HepG2 (cell line): ENCODE measurements around the gene EML2. TPM values are rescaled to one million over a fixed set of nuclear protein-coding genes. Genes with fewer than 3 reads are reported as not detected.

Experiments used
- ARHGAP35 ChIP-seq: sonication (generic); formaldehyde crosslinking; IDR thresholded peaks from 2 replicates; pipeline ENCODE4 v1.9.0; 2022; ENCODE audit warnings: mild to moderate bottlenecking, inconsistent platforms, moderate library complexity, missing genetic modification reagents, borderline replicate concordance
- ARID2 ChIP-seq: sonication (generic); formaldehyde crosslinking; IDR thresholded peaks from 2 replicates; pipeline ENCODE4 v1.8.1; 2022; ENCODE audit warnings: mild to moderate bottlenecking, missing genetic modification reagents, borderline replicate concordance
- CBFB ChIP-seq: sonication (generic); formaldehyde crosslinking; IDR thresholded peaks from 2 replicates; pipeline ENCODE4 v1.4.0; 2020; ENCODE audit warnings: missing genetic modification reagents
- FOXC1 ChIP-seq: sonication (generic); formaldehyde crosslinking; IDR thresholded peaks from 2 replicates; pipeline ENCODE4 v1.8.0; 2022; ENCODE audit warnings: mild to moderate bottlenecking, missing genetic modification reagents, borderline replicate concordance
- HDAC1 ChIP-seq: sonication (generic); formaldehyde crosslinking; IDR thresholded peaks from 2 replicates; pipeline ENCODE4 v1.5.1; 2020; ENCODE audit warnings: mild to moderate bottlenecking, missing genetic modification reagents
- IRF2 ChIP-seq: IDR thresholded peaks from 2 replicates; pipeline ENCODE4 v1.6.1; 2018; ENCODE audit warnings: missing genetic modification reagents, missing compliant biosample characterization
- IRX3 ChIP-seq: sonication (generic); formaldehyde crosslinking; IDR thresholded peaks from 2 replicates; pipeline ENCODE4 v1.8.1; 2023; ENCODE audit warnings: mild to moderate bottlenecking, low read depth, missing genetic modification reagents, borderline replicate concordance
- MIXL1 ChIP-seq: IDR thresholded peaks from 2 replicates; pipeline ENCODE4 v1.6.1; 2016
- PITX1 ChIP-seq: sonication (generic); formaldehyde crosslinking; IDR thresholded peaks from 2 replicates; pipeline ENCODE4 v1.5.1; 2020; ENCODE audit warnings: mild to moderate bottlenecking, missing genetic modification reagents
- SAP130 ChIP-seq: IDR thresholded peaks from 2 replicates; pipeline ENCODE4 v1.6.1; 2016; ENCODE audit warnings: low read depth
- SRSF4 ChIP-seq: fragments of 200-400 bp; formaldehyde crosslinking; IDR thresholded peaks from one replicate; pipeline ENCODE4 v1.6.1; 2018; ENCODE audit warnings: mild to moderate bottlenecking, low read depth, low read length, moderate library complexity; ENCODE audit not compliant: poor library complexity, severe bottlenecking
- U2AF1 ChIP-seq: fragments of 200-400 bp; formaldehyde crosslinking; optimal IDR thresholded peaks from 2 replicates; pipeline ENCODE3; 2017; ENCODE audit warnings: mild to moderate bottlenecking, low read depth, low read length
- ZBTB7B ChIP-seq: sonication (generic); formaldehyde crosslinking; IDR thresholded peaks from 2 replicates; pipeline ENCODE4 v1.4.0; 2020; ENCODE audit warnings: missing genetic modification reagents
- ZFX ChIP-seq: sonication (generic); formaldehyde crosslinking; IDR thresholded peaks from 2 replicates; pipeline ENCODE4 v1.4.0; 2020; ENCODE audit warnings: mild to moderate bottlenecking, low read depth, missing genetic modification reagents, moderate library complexity
- ZNF10 ChIP-seq: sonication (generic); formaldehyde crosslinking; IDR thresholded peaks from 2 replicates; pipeline ENCODE4 v1.4.0; 2020; ENCODE audit warnings: mild to moderate bottlenecking, low read depth, missing genetic modification reagents, borderline replicate concordance
- ZNF138 ChIP-seq: sonication (generic); formaldehyde crosslinking; IDR thresholded peaks from 2 replicates; pipeline ENCODE4 v1.5.0; 2020; ENCODE audit warnings: mild to moderate bottlenecking, low read depth, missing genetic modification reagents
- ZNF234 ChIP-seq: sonication (generic); formaldehyde crosslinking; conservative IDR thresholded peaks from 2 replicates; pipeline ENCODE4 v1.5.1; 2020; ENCODE audit warnings: mild to moderate bottlenecking, missing genetic modification reagents
- ZNF30 ChIP-seq: sonication (generic); formaldehyde crosslinking; IDR thresholded peaks from 2 replicates; pipeline ENCODE4 v1.5.0; 2020; ENCODE audit warnings: mild to moderate bottlenecking, missing genetic modification reagents
- ZNF501 ChIP-seq: sonication (generic); formaldehyde crosslinking; IDR thresholded peaks from 2 replicates; pipeline ENCODE4 v1.5.1; 2020; ENCODE audit warnings: mild to moderate bottlenecking, moderate library complexity, missing genetic modification reagents
- polyA plus RNA-seq, 8 experiments: library from polyadenylated mRNA; depleted of rRNA in 3 of 8; stranded (reverse) in 7 of 8; unstranded in 1 of 8; fragments of >200 nt; fragmentation: Illumina TruSeq in 4 of 8; extraction: Trizol in 4 of 8; gene quantifications; 2 replicates each; pipeline versions ENCODE4 v1.2.1 to v1.2.3, GENCODE V29; 2011 to 2016; ENCODE audit warnings: low read depth in 4 of 8, missing spikeins in 1 of 8, mixed read lengths in 1 of 8; ENCODE audit not compliant: insufficient read depth in 1 of 8
- total RNA-seq, 5 experiments: library from RNA; depleted of rRNA; stranded (reverse); fragments of >200 nt; fragmentation: Illumina TruSeq; extraction: Trizol; gene quantifications; 2 replicates each; pipeline ENCODE4 v1.2.3, GENCODE V29; 2016; ENCODE audit warnings: low read depth in 1 of 5
- TF ChIP-seq, protein P1 (sequence below): sonication (generic); formaldehyde crosslinking; IDR thresholded peaks from 2 replicates; pipeline ENCODE4 v1.4.0; 2020; ENCODE audit warnings: missing genetic modification reagents, borderline replicate concordance
- TF ChIP-seq, protein P2 (sequence below): sonication (generic); formaldehyde crosslinking; IDR thresholded peaks from 2 replicates; pipeline ENCODE4 v1.8.0; 2022; ENCODE audit warnings: mild to moderate bottlenecking, missing genetic modification reagents
- TF ChIP-seq, protein P3 (sequence below): sonication (generic); formaldehyde crosslinking; IDR thresholded peaks from 2 replicates; pipeline ENCODE4 v1.5.0; 2020; ENCODE audit warnings: missing genetic modification reagents
- TF ChIP-seq, protein P4 (sequence below): sonication (generic); formaldehyde crosslinking; IDR thresholded peaks from 2 replicates; pipeline ENCODE4 v1.5.0; 2020; ENCODE audit warnings: missing genetic modification reagents

EML2 gene
- total and polyA plus RNA-seq, 2 of the 13 experiments (the other 11 are each of a cell fraction or from before 2014, with no cell fraction given): 7.3 to 12.9 TPM

DNA sequence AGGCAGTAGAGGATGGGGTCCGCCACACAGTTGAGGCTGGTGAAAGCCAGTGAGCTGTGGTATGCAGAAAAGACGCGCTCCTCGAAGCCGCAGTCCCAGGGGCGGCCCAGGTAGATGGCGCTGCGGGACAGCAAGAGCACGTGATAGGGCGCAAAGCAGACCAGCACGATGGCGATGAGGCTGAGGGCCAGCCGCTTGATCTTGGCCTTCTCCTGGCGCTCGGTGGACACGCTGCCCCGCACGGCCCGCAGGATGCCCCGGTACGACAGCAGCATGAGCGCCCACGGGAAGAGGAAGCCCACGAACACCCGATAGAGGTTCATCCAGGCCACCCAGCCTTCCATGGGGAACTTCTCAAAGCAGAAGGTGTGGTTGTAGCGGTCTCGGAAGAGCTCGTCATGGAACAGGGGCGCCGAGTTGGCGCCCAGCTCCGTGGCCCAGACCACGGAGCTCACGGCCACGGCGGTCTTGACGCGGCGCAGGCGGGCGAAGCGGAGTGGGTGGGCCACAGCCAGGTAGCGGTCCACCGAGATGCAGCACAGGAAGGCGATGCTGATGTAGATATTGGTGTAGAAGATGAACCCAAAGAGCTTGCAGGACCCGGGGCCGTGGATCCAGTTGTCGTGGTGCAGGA, 48.1 kb downstream of the EML2 start (continued):
- TF ChIP-seq, protein P1, sequence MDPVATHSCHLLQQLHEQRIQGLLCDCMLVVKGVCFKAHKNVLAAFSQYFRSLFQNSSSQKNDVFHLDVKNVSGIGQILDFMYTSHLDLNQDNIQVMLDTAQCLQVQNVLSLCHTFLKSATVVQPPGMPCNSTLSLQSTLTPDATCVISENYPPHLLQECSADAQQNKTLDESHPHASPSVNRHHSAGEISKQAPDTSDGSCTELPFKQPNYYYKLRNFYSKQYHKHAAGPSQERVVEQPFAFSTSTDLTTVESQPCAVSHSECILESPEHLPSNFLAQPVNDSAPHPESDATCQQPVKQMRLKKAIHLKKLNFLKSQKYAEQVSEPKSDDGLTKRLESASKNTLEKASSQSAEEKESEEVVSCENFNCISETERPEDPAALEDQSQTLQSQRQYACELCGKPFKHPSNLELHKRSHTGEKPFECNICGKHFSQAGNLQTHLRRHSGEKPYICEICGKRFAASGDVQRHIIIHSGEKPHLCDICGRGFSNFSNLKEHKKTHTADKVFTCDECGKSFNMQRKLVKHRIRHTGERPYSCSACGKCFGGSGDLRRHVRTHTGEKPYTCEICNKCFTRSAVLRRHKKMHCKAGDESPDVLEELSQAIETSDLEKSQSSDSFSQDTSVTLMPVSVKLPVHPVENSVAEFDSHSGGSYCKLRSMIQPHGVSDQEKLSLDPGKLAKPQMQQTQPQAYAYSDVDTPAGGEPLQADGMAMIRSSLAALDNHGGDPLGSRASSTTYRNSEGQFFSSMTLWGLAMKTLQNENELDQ (CRISPR knock-in tag): no peak
- 0 out of 2 replicates have a peak, but pooled peaks have one; percentile 17 for TF ChIP-seq ZNF501 (CRISPR knock-in tag)
- TF ChIP-seq ZNF10 (CRISPR knock-in tag): peak; percentile 40; the same call in 1 of the 2 replicates
- peak; percentile 87 for TF ChIP-seq ZFX
- TF ChIP-seq, protein P2, sequence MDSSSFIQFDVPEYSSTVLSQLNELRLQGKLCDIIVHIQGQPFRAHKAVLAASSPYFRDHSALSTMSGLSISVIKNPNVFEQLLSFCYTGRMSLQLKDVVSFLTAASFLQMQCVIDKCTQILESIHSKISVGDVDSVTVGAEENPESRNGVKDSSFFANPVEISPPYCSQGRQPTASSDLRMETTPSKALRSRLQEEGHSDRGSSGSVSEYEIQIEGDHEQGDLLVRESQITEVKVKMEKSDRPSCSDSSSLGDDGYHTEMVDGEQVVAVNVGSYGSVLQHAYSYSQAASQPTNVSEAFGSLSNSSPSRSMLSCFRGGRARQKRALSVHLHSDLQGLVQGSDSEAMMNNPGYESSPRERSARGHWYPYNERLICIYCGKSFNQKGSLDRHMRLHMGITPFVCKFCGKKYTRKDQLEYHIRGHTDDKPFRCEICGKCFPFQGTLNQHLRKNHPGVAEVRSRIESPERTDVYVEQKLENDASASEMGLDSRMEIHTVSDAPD (CRISPR knock-in tag): 0 out of 2 replicates have a peak, but pooled peaks have one; percentile 43
- TF ChIP-seq ZNF138 (CRISPR knock-in tag): 0 out of 2 replicates have a peak, but pooled peaks have one; percentile 49
- TF ChIP-seq FOXC1 (CRISPR knock-in tag): peak; percentile 87
- peak; percentile 86 for TF ChIP-seq CBFB (CRISPR knock-in tag)
- no peak for TF ChIP-seq ZNF234
- TF ChIP-seq IRF2: peak; percentile 89; the same call in 1 of the 2 replicates
- TF ChIP-seq PITX1 (CRISPR knock-in tag): peak; percentile 72
- TF ChIP-seq SRSF4: no peak
- TF ChIP-seq HDAC1 (CRISPR knock-in tag): 0 out of 2 replicates have a peak, but pooled peaks have one; percentile 35
- TF ChIP-seq, protein P3, sequence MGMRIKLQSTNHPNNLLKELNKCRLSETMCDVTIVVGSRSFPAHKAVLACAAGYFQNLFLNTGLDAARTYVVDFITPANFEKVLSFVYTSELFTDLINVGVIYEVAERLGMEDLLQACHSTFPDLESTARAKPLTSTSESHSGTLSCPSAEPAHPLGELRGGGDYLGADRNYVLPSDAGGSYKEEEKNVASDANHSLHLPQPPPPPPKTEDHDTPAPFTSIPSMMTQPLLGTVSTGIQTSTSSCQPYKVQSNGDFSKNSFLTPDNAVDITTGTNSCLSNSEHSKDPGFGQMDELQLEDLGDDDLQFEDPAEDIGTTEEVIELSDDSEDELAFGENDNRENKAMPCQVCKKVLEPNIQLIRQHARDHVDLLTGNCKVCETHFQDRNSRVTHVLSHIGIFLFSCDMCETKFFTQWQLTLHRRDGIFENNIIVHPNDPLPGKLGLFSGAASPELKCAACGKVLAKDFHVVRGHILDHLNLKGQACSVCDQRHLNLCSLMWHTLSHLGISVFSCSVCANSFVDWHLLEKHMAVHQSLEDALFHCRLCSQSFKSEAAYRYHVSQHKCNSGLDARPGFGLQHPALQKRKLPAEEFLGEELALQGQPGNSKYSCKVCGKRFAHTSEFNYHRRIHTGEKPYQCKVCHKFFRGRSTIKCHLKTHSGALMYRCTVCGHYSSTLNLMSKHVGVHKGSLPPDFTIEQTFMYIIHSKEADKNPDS (CRISPR knock-in tag): 0 out of 2 replicates have a peak, but pooled peaks have one; percentile 11
- 0 out of 2 replicates have a peak, but pooled peaks have one; percentile 36 for TF ChIP-seq IRX3 (CRISPR knock-in tag)
- no peak for TF ChIP-seq U2AF1
- peak; percentile 75; the same call in 1 of the 2 replicates for TF ChIP-seq MIXL1
- peak; percentile 68; the same call in 1 of the 2 replicates for TF ChIP-seq ZNF30 (CRISPR knock-in tag)
- TF ChIP-seq ARID2 (CRISPR knock-in tag): 0 out of 2 replicates have a peak, but pooled peaks have one; percentile 89
- TF ChIP-seq ZBTB7B (CRISPR knock-in tag): peak; percentile 88
- no peak for TF ChIP-seq ARHGAP35 (CRISPR knock-in tag)
- peak; percentile 71 for TF ChIP-seq SAP130
- TF ChIP-seq, protein P4, sequence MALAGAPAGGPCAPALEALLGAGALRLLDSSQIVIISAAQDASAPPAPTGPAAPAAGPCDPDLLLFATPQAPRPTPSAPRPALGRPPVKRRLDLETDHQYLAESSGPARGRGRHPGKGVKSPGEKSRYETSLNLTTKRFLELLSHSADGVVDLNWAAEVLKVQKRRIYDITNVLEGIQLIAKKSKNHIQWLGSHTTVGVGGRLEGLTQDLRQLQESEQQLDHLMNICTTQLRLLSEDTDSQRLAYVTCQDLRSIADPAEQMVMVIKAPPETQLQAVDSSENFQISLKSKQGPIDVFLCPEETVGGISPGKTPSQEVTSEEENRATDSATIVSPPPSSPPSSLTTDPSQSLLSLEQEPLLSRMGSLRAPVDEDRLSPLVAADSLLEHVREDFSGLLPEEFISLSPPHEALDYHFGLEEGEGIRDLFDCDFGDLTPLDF (CRISPR knock-in tag): no peak
